ENCODE measurements around the gene KLF13.

The KLF13 gene

DNA sequence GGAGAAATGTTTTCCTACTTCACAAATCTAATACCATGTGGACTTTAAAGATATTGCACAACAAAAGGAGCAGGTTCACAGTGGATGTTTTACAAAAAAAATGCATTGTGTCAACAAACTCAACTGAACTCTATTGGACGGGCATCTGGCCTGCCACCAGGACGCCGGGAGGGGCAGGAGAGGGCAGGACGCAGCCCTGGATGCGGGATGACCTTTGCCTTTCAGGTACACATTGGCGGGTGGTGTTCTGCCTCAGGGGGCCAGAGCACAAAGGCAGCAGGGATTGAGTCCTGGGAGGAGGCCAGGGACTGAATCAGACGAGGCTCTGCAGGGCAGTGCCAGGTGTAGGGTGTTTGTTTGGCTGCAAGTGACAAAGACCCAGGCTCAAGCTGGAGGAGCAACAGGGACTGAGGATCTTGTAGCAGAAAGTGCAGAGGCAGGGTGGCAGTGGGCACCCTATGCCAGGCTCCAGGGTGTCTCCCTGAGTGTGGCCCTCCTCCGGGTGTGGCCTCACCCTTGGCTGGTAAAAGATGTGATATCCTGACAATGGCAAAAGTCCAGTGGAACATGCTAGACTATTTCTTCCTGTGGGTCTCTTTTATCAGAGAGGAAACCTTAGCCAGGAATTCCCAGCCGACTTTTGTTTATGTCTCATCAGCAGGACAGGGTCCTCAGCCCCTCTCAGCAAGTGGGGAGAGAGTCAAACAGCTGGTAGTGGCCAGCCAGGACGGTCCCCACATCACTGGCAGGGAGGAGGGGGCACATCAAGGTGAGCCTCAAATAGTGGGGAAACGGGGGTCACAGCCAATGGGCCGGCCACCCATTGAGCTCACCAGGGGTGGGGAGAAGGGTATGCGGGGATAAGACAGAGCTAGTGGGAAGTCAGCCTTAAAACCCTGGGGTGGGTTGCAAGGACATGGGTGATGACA is 29.7 kb upstream of the KLF13 start:
- no peaks in the 10 kb centered on the region for H4K20me1 ChIP-seq (ENCODE audit: control insufficient read depth, insufficient read depth, low read depth, low read length)
- H3K27ac ChIP-seq (ENCODE audit: low read depth, low read length): no peak overlapping the region
- H3K79me2 ChIP-seq (ENCODE audit: control insufficient read depth, low read length): no peaks in the 10 kb centered on the region
- H3K9me2 ChIP-seq (replicated peaks; ENCODE audit: control insufficient read depth, low read length): no peaks in the 10 kb centered on the region
- H3K27me3 ChIP-seq (ENCODE audit: control insufficient read depth, low read length): no peaks in the 10 kb centered on the region
- H3K4me2 ChIP-seq (ENCODE audit: low read length): no peak overlapping the region
- H3K9me3 ChIP-seq (ENCODE audit: control insufficient read depth, insufficient read depth, low read length): no peaks in the 10 kb centered on the region
- H3F3A ChIP-seq (ENCODE audit: control insufficient read depth, insufficient read depth): peaks cover 5% of the 10 kb centered on the region
- H3K4me3 ChIP-seq (ENCODE audit: low read length): no peak overlapping the region
- no peak for TF ChIP-seq EZH2phosphoT487 (IDR thresholded peaks at IDR 0.05; ENCODE audit: borderline replicate concordance, low read length)
- TF ChIP-seq, protein P1, sequence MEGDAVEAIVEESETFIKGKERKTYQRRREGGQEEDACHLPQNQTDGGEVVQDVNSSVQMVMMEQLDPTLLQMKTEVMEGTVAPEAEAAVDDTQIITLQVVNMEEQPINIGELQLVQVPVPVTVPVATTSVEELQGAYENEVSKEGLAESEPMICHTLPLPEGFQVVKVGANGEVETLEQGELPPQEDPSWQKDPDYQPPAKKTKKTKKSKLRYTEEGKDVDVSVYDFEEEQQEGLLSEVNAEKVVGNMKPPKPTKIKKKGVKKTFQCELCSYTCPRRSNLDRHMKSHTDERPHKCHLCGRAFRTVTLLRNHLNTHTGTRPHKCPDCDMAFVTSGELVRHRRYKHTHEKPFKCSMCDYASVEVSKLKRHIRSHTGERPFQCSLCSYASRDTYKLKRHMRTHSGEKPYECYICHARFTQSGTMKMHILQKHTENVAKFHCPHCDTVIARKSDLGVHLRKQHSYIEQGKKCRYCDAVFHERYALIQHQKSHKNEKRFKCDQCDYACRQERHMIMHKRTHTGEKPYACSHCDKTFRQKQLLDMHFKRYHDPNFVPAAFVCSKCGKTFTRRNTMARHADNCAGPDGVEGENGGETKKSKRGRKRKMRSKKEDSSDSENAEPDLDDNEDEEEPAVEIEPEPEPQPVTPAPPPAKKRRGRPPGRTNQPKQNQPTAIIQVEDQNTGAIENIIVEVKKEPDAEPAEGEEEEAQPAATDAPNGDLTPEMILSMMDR (IDR thresholded peaks at IDR 0.05; ENCODE audit: low read depth, low read length, poor library complexity, severe bottlenecking): no peak
- no peaks in the 10 kb centered on the region for H3K36me3 ChIP-seq (ENCODE audit: control insufficient read depth, low read length)
- peaks cover 51% of the 10 kb centered on the region for H3K4me1 ChIP-seq (ENCODE audit: control insufficient read depth, low read length)

DNA sequence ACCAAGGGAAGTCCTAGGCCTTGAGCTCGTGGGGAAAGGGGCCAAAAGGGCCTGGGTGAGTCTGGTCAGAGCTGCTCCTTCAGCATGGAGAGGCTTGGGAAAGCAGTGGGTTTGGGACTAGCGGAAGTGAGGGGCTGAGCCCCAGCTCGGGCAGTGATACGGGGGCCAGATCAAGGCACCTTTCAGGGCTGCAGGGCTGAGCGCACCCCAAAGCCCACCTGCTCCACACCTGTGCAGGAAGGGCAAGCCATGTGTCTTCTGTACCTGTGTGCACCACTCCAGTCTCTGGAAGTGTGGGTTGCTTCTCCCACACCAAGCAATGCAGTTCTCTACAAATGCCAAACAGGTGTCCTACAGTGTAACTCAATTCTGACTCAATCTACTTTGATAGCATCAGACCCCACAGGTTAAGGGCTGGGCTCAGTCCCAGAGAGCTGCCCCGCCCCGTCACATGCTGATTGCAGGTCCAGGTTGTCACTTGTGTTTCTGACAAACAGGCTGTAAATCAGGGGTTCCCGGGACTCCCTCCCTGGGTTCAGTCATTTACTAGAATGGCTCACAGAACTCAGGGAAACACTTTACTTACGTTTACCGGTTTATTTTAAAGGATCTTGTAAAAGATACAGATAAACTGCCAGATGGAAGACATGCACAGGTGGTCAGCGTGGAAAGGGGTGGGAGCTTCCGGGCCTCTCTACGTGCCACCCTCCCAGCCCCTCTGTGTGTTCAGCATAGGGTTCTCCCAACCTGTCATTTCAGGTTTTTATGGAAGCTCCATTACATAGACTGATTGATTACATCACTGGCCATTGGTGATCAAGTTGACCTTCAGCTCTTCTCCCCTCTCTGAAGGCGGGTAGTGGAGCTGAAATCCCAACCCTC is 28.8 kb upstream of the KLF13 start:
- no peak overlapping the region for H3K27ac ChIP-seq (ENCODE audit: low read depth, low read length)
- H4K20me1 ChIP-seq (ENCODE audit: control insufficient read depth, insufficient read depth, low read depth, low read length): no peaks in the 10 kb centered on the region

DNA sequence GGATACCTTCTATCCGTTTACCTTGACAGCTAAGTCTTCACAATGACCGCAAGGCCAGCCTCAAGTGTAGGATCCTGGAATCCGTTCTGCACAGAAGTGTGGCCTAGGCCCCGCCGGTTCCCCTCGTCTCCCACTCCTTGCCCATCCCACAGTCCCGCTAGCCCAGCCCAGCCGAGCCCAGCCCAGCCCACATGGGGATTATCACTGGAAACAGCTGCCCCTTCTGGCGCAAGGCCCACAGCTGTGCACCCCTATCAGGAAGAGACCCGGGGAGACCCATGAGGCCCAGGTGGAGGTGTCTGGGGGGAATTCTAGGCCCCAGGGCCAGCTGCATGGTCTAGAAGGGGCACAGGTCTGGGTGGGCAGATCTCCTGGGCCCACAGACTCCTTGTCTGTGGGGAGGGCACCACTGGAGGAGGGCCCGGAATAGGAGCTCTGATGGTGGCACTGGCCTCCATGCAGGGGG is 27.9 kb upstream of the KLF13 start:
- H3K36me3 ChIP-seq (ENCODE audit: control insufficient read depth, low read length): no peaks in the 10 kb centered on the region
- H3K9me3 ChIP-seq (ENCODE audit: control insufficient read depth, insufficient read depth, low read length): no peaks in the 10 kb centered on the region
- no peaks in the 10 kb centered on the region for H4K20me1 ChIP-seq (ENCODE audit: control insufficient read depth, insufficient read depth, low read depth, low read length)
- peaks cover 69% of the 10 kb centered on the region for H3K4me1 ChIP-seq (ENCODE audit: control insufficient read depth, low read length)
- H3K9me2 ChIP-seq (replicated peaks; ENCODE audit: control insufficient read depth, low read length): no peaks in the 10 kb centered on the region
- 0 out of 2 replicates have a peak, but pooled peaks cover 5% of the 10 kb centered on the region for H3K79me2 ChIP-seq (ENCODE audit: control insufficient read depth, low read length)
- peaks cover 9% of the 10 kb centered on the region for H3F3A ChIP-seq (ENCODE audit: control insufficient read depth, insufficient read depth)
- no peak overlapping the region for H3K4me3 ChIP-seq (ENCODE audit: low read length)
- TF ChIP-seq EZH2phosphoT487 (IDR thresholded peaks at IDR 0.05; ENCODE audit: borderline replicate concordance, low read length): no peak
- TF ChIP-seq, protein P1 (IDR thresholded peaks at IDR 0.05; ENCODE audit: low read depth, low read length, poor library complexity, severe bottlenecking): no peak
- no peaks in the 10 kb centered on the region for H3K27me3 ChIP-seq (ENCODE audit: control insufficient read depth, low read length)
- H3K4me2 ChIP-seq (ENCODE audit: low read length): no peak overlapping the region
- no peak overlapping the region for H3K27ac ChIP-seq (ENCODE audit: low read depth, low read length)

More for the DNA sequence above, 28.8 kb upstream of the KLF13 start:
- no peaks in the 10 kb centered on the region for H3K27me3 ChIP-seq (ENCODE audit: control insufficient read depth, low read length)
- peaks cover 60% of the 10 kb centered on the region for H3K4me1 ChIP-seq (ENCODE audit: control insufficient read depth, low read length)
- H3F3A ChIP-seq (ENCODE audit: control insufficient read depth, insufficient read depth): peaks cover 7% of the 10 kb centered on the region
- H3K36me3 ChIP-seq (ENCODE audit: control insufficient read depth, low read length): no peaks in the 10 kb centered on the region
- 0 out of 2 replicates have a peak, but pooled peaks cover 5% of the 10 kb centered on the region for H3K79me2 ChIP-seq (ENCODE audit: control insufficient read depth, low read length)
- TF ChIP-seq, protein P1 (IDR thresholded peaks at IDR 0.05; ENCODE audit: low read depth, low read length, poor library complexity, severe bottlenecking): no peak
- no peak overlapping the region for H3K4me3 ChIP-seq (ENCODE audit: low read length)
- no peaks in the 10 kb centered on the region for H3K9me2 ChIP-seq (replicated peaks; ENCODE audit: control insufficient read depth, low read length)
- no peak overlapping the region for H3K4me2 ChIP-seq (ENCODE audit: low read length)
- no peaks in the 10 kb centered on the region for H3K9me3 ChIP-seq (ENCODE audit: control insufficient read depth, insufficient read depth, low read length)
